Upper lobe of left lung (tissue), 6 donors: ENCODE data around the gene PRR23E. TPM values are rescaled to one million over a fixed set of nuclear protein-coding genes. Genes with fewer than 3 reads are reported as not detected.

Experiments used
- ATAC-seq, 2 donors: fragments of 200-7000 bp; cut with Tn5 transposase; one replicate each; pipeline ENCODE4 v1.9.1; 2022; ENCODE audit warnings: mild to moderate bottlenecking in 2 of 2, moderate library complexity in 2 of 2; ENCODE audit not compliant: low FRiP score in 2 of 2
- DNase-seq, 2 donors: peaks; one replicate each; pipeline ENCODE4 v3.0.0-alpha.2; 2019 to 2020
- H3K27ac ChIP-seq, 4 donors: fragments of 200-600 bp; sonication (generic); one replicate each; pipeline ENCODE4 v1.5.1; 2016 to 2019
- H3K27me3 ChIP-seq, 4 donors: fragments of 200-600 bp; sonication (generic); one replicate each; pipeline ENCODE4 v1.5.1; 2017 to 2019
- H3K36me3 ChIP-seq, 4 donors: fragments of 200-600 bp; sonication (generic); one replicate each; pipeline ENCODE4 v1.5.1; 2016 to 2019
- H3K4me1 ChIP-seq, 4 donors: fragments of 200-600 bp; sonication (generic); one replicate each; pipeline ENCODE4 v1.5.1; 2018 to 2019
- H3K4me3 ChIP-seq, 4 donors: fragments of 200-600 bp; sonication (generic); one replicate each; pipeline ENCODE4 v1.5.1; 2017 to 2019; ENCODE audit warnings: mild to moderate bottlenecking in 2 of 4, moderate library complexity in 1 of 4
- H3K9me3 ChIP-seq, 4 donors: fragments of 200-600 bp; sonication (generic); one replicate each; pipeline ENCODE4 v1.5.1; 2018 to 2019
- EP300 ChIP-seq, 4 donors: sonication (generic); formaldehyde crosslinking; IDR thresholded peaks; one replicate each; pipeline ENCODE4 v1.5.1; 2017; ENCODE audit warnings: antibody characterized with exemption in 4 of 4, control low read depth in 2 of 4
- POLR2A ChIP-seq, 4 donors: fragments of 450-650 bp; IDR thresholded peaks; one replicate each; pipeline ENCODE4 v1.5.1; 2016 to 2017; ENCODE audit warnings: antibody characterized with exemption in 4 of 4, mild to moderate bottlenecking in 2 of 4
- POLR2AphosphoS5 ChIP-seq, 2 donors: sonication (generic); formaldehyde crosslinking; IDR thresholded peaks; one replicate each; pipeline ENCODE4 v1.5.1; 2017; ENCODE audit warnings: antibody characterized with exemption in 2 of 2
- WGBS, 2 donors: methylation state at CpG; one replicate each; pipeline ENCODE4 v1.1.5; 2017 to 2018; 5-methylcytosine and 5-hydroxymethylcytosine counted together
- total RNA-seq, 6 donors: library from RNA; depleted of rRNA in 4 of 6; stranded (reverse); fragments of >200 nt in 4 of 6; gene quantifications; one replicate each; pipeline versions ENCODE4 v1.1.0 to v1.2.1, GENCODE V29; 2016 to 2021
- TF ChIP-seq, protein P1 (sequence below), 6 experiments: fragments of 450-650 bp in 4 of 6; fragments of 200-600 bp in 2 of 6; sonication (generic) in 2 of 6; IDR thresholded peaks; one replicate each; pipeline ENCODE4 v1.5.1; 2016 to 2019; ENCODE audit warnings: antibody characterized with exemption in 6 of 6
- donor health status: DM: no; HTN: no; CAD: no; lungs with moderate emphysema.
- donor health status: DM: no; HTN: yes; CAD: no; lungs with severe emphysema.

PRR23E gene
- total RNA-seq, 6 donors from 2014 or later = not detected

DNA sequence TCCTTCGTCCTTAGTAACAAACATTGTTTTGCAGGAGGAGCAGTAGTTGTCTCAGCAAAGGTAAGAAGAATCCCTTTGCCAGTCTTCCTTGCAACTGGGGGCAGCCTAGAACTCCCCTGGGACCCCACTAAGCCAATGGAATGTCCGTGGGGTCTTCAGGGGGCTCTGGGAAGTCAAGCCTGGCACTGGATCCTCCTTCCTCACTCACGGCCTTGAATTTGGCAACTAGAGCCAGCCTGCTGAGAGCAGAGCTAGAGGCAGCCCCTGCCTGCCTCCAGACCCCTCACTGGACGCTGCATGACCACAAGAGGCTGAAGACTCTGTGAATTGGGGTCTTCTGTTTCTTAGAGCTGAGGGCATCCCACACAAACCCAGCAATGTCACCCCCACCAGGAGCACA, 18.6 kb upstream of the PRR23E start:
- ATAC-seq (no peak), DNase-seq (no peak)
- TF ChIP-seq, protein P1, sequence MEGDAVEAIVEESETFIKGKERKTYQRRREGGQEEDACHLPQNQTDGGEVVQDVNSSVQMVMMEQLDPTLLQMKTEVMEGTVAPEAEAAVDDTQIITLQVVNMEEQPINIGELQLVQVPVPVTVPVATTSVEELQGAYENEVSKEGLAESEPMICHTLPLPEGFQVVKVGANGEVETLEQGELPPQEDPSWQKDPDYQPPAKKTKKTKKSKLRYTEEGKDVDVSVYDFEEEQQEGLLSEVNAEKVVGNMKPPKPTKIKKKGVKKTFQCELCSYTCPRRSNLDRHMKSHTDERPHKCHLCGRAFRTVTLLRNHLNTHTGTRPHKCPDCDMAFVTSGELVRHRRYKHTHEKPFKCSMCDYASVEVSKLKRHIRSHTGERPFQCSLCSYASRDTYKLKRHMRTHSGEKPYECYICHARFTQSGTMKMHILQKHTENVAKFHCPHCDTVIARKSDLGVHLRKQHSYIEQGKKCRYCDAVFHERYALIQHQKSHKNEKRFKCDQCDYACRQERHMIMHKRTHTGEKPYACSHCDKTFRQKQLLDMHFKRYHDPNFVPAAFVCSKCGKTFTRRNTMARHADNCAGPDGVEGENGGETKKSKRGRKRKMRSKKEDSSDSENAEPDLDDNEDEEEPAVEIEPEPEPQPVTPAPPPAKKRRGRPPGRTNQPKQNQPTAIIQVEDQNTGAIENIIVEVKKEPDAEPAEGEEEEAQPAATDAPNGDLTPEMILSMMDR (IDR thresholded peaks at IDR 0.05) = no peak
- no peak for TF ChIP-seq POLR2AphosphoS5 (IDR thresholded peaks at IDR 0.05)
- TF ChIP-seq POLR2A (IDR thresholded peaks at IDR 0.05) = no peak
- TF ChIP-seq EP300 (IDR thresholded peaks at IDR 0.05) = no peak
- H3K36me3 ChIP-seq = no peaks in the 10 kb centered on the region
- 72 to 82% methylated on average over 3 to 4 of the region's 4 CpGs for WGBS, 2 donors
- no peaks in the 10 kb centered on the region for H3K4me1 ChIP-seq
- no peaks in the 10 kb centered on the region for H3K27me3 ChIP-seq
- no peaks in the 10 kb centered on the region for H3K9me3 ChIP-seq
- H3K27ac ChIP-seq = no peak overlapping the region
- no peak overlapping the region for H3K4me3 ChIP-seq

DNA sequence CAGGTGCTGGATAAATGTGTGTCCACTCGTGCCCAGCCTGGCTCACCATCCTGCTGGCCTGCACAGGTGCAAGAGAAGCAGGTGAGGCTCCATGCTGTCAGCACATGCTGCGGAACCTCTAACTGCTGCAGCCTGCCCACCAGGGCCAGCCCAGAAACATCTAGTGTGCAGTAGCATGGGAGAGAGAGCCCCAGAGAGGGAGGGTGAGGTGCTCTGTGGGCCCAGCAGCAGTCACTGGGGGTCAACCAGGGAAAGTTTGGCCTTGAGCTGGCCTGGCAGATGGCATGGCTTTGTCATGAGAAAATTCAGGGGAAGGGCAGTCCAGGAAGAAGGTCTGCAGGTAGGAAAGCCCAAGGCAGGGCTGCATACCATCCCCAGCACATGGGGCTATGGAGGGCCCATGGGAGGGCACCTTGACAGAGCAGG, 18.2 kb upstream of the PRR23E start:
- Histone ChIP-seq H3K27ac (no peak overlapping the region), H3K27me3 (no peaks in the 10 kb centered on the region), H3K4me3 (no peak overlapping the region), H3K9me3 (no peaks in the 10 kb centered on the region), H3K36me3 (no peaks in the 10 kb centered on the region), H3K4me1 (no peaks in the 10 kb centered on the region)
- DNase-seq (no peak), ATAC-seq (no peak)
- WGBS, 2 donors = 91% methylated on average over 2 of the region's 2 CpGs; no CpG with 5 or more reads in 1 of the 2 donors
- TF ChIP-seq POLR2AphosphoS5 (IDR thresholded peaks at IDR 0.05) = no peak
- no peak for TF ChIP-seq POLR2A (IDR thresholded peaks at IDR 0.05)
- no peak for TF ChIP-seq EP300 (IDR thresholded peaks at IDR 0.05)
- TF ChIP-seq, protein P1 (IDR thresholded peaks at IDR 0.05) = no peak

DNA sequence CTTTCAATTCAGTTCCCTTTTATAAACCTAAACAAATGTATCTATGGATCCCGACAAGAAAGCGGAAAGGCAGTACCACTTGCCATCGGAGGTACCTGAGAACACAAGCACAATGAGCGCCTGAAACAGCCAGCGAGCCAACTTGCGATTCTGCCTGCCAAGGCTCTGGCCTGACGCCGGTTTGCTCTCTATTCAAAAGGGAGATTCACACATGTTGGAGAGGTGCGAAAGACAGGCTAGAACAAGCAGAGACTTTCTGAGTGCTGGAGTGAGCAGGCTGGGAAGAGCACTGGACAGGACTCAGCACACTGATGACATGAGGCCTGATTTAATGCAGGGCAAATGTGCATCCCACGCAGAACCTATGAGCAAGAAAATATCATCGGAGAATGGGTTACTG, 17.7 kb upstream of the PRR23E start:
- Histone ChIP-seq H3K27ac (no peak overlapping the region), H3K4me1 (no peaks in the 10 kb centered on the region), H3K9me3 (no peaks in the 10 kb centered on the region), H3K36me3 (no peaks in the 10 kb centered on the region), H3K27me3 (no peaks in the 10 kb centered on the region), H3K4me3 (no peak overlapping the region)
- ATAC-seq (no peak), DNase-seq (no peak)
- TF ChIP-seq POLR2AphosphoS5 (IDR thresholded peaks at IDR 0.05) (no peak), POLR2A (IDR thresholded peaks at IDR 0.05) (no peak), EP300 (IDR thresholded peaks at IDR 0.05) (no peak)
- TF ChIP-seq, protein P1 (IDR thresholded peaks at IDR 0.05) = no peak
- 90 to 91% methylated on average over 11 of the region's 11 CpGs for WGBS, 2 donors

DNA sequence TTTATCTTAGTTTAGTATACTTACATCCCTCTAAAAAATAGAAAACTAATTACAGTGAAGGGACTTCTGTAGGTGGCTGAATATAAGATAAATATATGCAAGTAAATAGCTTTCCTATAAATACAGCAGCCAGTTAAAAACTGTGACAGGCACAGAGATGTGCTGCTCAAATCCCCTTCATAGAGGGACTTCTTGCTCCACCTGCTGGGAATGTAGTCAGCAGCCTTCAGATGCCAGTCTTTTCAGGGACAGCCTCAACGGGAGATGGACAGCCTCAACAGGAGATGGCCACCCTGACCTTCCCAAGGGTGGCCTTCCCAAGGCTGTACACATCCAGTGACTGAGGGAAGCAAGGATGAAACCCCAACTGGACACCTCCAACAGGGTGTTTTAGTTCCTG, 15.7 kb upstream of the PRR23E start:
- Histone ChIP-seq H3K27me3 (no peaks in the 10 kb centered on the region), H3K4me1 (no peaks in the 10 kb centered on the region), H3K27ac (no peak overlapping the region), H3K4me3 (no peak overlapping the region), H3K9me3 (no peaks in the 10 kb centered on the region), H3K36me3 (no peaks in the 10 kb centered on the region)
- ATAC-seq (no peak), DNase-seq (peak in 1 of 2 donors; percentile 16)
- 33 to 69% methylated on average over 1 of the region's 1 CpG for WGBS, 2 donors
- TF ChIP-seq, protein P1 (IDR thresholded peaks at IDR 0.05) = peak in 2 of 6 experiments; percentile 26 to 27
- TF ChIP-seq POLR2A (IDR thresholded peaks at IDR 0.05) = no peak
- no peak for TF ChIP-seq EP300 (IDR thresholded peaks at IDR 0.05)
- no peak for TF ChIP-seq POLR2AphosphoS5 (IDR thresholded peaks at IDR 0.05)

DNA sequence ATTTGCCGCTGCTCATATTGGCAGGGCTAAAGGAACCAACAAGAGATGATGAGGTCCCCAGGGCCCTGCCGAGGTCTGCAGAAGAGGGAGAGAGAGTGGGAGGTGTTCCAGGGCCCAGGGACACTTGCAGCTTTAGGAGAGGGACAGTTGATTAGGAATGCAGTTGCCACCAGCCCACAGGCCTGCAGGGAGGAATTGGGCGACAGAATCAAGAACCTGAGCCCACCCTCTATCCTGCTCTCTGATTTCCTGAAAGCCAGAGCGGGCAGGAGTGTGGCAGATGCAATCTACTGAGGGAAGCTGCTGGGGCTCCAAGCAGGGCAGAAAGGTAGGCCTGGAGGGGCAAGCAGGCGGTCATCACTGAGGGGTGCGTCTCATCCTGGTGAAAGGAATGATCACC, 12.1 kb upstream of the PRR23E start:
- WGBS, 2 donors = 81 to 93% methylated on average over 6 of the region's 6 CpGs
- Histone ChIP-seq H3K36me3 (no peaks in the 10 kb centered on the region), H3K9me3 (no peaks in the 10 kb centered on the region), H3K4me3 (no peak overlapping the region), H3K27me3 (no peaks in the 10 kb centered on the region), H3K27ac (no peak overlapping the region), H3K4me1 (no peaks in the 10 kb centered on the region)
- ATAC-seq (no peak), DNase-seq (no peak)
- no peak for TF ChIP-seq EP300 (IDR thresholded peaks at IDR 0.05)
- no peak for TF ChIP-seq POLR2AphosphoS5 (IDR thresholded peaks at IDR 0.05)
- TF ChIP-seq, protein P1 (IDR thresholded peaks at IDR 0.05) = no peak
- TF ChIP-seq POLR2A (IDR thresholded peaks at IDR 0.05) = no peak
